Stimulated activated CD8-positive, alpha-beta memory T cell treated with anti-CD3 and anti-CD28 coated beads, Interleukin-12 subunit alpha, Interleukin-12 subunit beta, amount 100 ng/mL, for 4 hours (primary cell): ENCODE measurements around the gene CERS6.
"Not testable (repeated sequence)": the region's sequence is repeated elsewhere in the genome, so short reads cannot be mapped to it uniquely, and the experiment has no call there.

Source experiments
- DNase-seq: peaks from one replicate; pipeline ENCODE4 v3.0.0-alpha.2; 2020; ENCODE audit warnings: low read depth

Gene CERS6

DNA sequence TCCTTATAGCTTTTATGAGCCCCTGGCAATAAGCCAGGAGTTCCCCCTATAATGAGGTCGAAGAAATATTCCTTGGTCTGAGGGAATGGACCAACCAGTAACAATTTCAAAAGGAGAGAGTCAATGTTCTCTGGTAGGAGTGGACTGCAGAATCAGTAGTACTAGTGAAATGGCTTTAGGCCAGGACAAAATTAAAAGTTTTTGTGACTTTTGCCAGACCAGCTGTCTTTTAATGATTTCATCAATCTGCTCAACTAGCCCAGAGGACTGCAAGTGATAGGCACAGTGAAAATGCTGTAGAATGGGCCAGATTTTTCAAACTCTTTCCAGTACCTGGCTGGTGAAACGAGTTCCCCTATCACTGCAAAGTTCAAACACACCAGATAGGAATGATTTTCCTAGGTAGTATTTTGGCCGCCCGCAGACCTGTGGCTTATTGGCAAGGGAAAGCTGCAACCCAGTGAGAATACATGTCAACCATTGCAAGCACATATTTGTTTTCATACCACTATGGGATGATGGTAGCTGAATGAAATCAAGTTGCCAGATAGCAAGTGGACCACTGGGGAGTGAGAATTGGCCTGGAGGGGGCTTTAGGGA, 45.5 kb downstream of the CERS6 start:
- no peak for DNase-seq

DNA sequence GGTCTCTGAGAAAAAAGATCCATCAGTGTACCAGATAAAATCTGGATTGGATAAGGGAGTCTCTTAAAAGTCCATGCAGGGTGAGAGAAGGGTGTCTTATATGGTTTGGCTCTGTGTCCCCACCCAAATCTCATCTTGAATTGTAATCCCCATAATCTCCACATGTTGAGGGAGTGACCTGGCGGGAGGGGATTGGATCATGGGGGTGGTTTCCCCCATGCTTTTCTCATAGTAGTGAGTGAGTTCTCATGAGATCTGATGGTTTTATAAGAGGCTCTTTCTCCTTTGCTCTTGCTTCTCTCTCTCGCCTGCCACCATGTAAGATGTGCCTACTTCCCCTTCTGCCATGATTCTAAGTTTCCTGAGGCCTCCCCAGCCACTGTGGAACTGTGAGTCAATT, 46.8 kb downstream of the CERS6 start:
- DNase-seq: not testable (repeated sequence)

DNA sequence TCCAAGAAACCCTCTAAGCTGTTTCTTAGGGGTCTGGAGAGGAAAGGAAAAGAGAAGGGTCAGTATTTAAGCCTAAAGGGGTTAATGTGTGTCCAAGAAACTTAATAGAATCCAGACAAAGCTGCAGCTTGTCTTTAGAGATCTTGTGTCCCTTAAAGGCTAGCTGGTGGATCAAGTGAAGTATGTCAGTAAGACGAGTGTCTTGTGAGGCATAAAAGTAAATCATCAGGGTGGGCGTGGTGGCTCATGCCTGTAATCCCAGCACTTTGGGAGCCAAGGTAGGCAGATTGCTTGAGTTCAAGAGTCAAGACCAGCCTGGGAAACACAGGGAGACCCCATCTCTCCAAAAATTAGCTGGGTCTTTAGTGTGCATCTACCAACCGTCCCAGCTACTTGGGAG, 47.8 kb downstream of the CERS6 start:
- DNase-seq: no peak

DNA sequence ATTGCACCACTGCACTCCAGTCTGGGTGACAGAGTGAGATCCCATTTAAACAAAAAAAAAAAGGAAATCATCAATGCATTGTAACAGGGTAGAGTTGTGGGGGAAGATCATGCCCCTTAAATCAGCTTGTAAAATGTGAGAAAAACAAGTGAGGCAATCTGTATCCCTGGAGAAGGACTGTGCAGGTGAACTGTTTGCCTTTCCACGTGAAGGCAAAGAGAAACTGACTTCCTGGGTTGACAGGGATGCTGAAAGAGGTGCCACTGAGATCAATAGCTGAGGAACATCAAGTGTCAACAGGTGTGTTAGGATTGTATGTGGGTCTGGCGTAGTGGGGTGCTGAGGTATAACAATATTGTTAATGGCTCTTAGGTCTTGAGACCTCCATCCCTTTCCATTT, 48.3 kb downstream of the CERS6 start:
- no peak for DNase-seq

DNA sequence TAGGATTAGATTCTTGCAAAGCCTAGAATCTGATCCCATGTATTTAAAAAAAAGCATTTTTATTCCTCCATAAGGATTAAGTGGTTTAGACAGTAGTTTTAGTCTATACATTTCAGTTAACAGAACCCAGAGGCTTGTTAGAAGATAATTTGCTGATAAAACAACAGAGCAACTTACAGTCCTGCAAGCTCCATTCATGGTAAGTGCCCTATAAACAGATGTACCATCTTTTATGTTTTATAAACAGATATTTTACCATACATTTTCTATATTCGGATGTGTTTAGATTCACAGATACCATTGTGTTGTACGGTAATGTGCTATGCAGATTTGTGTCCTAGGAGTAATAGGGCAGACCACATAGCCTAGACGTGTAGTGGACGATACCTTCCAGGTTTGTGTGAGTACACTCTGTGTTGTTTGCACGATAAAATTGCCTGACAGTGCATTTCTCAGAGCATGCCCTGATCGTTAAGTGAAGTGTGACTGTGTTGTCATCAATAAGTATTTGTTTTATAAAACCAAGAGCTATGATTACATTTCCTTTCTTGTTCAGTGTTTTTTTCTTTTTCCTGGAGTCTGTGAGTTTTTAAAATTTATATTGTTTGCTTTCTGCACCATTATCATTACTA, 54.2 kb downstream of the CERS6 start:
- DNase-seq: no peak

DNA sequence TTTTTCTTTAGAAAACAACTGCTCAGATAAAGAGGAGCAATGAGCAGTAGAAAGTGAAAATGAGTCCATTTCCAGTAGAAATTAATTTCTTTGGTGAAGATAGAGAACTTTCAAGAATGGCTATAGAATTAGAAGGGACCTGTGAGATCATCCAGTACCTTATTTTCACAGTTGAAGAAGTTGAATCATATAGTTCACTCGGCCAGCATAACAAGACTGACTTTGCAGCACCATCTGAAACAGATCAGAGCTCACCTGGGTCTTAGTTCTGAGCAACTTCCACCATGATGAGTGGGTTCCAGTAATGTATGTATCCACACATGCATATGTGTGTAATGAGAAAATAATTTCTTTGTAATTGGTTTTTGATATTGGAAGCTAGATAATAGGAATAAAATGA, 58.6 kb downstream of the CERS6 start:
- DNase-seq: no peak

DNA sequence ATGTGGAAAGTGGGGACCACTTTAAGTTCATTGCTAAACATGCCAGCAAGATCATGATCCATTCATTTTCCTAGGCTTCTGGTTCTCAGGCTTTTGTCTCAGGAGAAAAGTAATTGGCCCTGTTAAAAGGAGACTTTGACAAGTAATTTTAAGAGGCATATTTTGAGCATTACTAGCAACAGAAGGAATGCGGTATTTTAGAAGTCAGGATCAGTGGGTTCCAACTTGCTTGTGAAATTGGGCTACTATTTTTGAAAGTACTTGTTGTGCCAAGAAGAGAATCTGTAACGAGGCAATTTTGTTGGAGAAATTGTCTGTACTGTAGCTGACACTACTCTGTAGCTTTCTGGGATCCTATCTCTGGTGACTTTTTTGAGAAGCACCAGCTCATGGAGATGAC, 59.4 kb downstream of the CERS6 start:
- DNase-seq: no peak

DNA sequence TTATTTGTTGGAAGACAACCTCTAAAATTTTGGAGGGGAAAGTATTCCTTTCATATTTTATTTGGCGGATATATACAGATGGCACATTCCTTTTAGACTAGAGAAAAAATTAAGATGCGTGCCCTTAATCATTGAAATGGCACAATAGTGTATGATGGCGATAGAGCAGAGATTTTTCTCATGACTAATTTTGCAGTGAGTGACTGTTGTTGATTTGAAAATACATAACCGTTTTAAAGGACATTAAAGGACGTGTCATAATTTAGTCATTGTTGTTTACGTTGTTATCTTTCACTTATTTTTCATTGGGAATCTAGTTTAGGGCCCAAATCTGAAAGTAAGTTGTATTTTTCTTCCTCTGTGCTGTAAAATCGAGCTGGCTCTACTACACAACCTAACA, 61.7 kb downstream of the CERS6 start:
- no peak for DNase-seq

DNA sequence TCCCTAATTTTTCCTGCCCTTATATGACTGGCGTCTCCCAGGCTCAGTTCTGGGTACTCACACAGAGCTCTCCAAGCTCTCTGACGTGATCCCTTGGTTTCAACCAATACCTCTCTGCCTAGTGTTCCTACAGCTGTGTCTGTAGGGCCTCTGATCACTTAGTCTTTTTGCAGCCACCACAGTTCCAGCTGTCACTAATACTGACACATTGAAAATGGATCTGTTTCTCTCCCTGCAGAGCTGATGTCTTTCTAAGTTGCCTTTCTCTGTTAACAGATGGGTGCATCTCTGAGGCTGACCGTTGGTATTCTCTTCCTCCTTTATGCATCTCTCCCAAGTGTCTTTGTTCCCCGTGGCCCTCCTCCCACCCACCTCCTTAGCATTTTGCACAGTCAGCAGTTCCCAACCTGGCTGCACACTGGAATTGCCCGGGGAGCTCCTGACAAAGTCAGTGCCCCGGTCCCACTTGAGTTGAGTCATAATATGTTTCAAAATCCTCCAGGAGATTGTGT, 62.5 kb downstream of the CERS6 start:
- no peak for DNase-seq

DNA sequence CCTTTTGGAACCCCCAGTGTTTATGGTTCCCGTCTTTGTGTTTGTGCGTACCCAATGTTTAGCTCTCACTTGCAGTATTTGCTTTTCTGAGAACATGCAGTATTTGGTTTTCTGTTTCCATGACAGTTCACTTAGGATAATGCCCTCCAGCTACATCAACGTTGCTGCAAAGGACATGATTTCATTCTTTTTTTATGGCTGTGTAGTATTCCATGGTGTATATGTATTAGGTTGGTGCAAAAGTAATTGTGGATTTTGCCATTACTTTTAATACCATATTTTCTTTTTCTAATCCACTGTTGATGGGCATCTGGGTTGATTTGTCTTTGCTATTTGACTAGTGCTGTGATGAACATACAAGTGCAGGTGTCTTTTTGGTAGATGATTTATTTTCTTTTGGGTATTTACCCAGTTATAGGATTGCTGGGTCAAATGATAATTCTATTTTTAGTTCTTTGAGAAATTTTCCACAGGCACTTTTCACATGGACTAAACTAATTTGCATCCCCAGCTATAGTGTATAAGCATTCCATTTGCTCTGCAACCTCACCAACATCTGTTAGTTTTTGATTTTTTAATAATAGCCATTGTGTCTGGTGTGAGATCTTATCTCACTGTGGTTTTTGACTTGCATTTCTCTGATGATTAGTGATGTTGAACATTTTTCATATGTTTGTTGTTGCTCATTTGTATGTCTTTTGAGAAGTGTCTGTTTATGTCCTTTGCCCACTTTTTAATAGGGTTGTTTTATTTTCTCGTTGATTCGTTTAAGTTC, 63.6 kb downstream of the CERS6 start:
- DNase-seq: no peak

DNA sequence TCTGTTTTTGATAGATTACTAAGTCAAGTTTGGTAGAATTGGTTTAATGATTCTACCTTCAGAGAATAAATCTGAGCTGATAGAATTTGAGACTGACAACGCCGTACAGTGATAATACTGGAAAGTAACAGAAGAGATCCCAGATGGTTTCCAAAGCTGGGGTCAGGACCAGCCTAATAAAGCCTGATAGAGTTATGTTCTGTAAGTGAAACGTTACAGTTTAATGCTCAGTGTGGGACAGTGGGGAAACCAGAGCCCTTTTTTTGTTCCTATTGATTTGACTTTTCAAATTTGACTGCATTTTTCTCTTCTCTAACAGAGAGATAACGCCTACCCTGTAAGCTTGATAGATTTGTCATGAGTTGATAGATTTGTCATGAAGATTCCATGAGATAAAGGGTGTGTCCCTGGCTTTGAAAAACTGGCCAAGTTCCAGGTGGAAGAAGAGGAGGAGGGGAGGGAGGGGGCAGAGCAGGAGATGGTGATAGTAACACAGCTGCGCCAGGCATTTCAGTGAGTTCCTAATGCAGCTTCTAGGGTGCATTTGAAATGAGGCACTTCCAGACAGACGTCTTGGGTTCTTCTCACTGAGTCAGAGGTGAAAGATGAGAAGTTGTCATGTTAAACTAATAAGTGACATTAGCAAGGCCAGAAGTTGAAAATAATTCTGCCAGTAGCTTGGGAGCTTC, 65.1 kb downstream of the CERS6 start:
- DNase-seq: no peak

DNA sequence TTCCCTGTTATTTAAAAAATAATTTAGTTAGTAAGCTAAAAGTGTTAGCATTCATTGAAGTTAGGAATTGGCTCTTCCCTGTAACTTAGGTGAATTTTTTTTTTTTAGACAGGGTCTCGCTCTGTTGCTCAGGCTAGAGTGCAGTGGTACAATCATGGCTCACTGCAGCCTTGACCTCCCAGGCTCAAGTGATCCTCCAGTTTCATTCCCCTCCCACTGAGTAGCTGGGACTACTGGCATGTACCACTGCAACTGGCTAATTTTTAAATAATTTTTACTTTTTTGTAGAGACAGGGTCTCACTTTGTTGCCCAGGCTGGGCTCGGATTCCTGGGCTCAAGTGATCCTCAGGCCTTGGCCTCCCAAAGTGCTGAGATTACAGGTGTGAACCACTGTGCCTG, 66.4 kb downstream of the CERS6 start:
- DNase-seq: no peak

DNA sequence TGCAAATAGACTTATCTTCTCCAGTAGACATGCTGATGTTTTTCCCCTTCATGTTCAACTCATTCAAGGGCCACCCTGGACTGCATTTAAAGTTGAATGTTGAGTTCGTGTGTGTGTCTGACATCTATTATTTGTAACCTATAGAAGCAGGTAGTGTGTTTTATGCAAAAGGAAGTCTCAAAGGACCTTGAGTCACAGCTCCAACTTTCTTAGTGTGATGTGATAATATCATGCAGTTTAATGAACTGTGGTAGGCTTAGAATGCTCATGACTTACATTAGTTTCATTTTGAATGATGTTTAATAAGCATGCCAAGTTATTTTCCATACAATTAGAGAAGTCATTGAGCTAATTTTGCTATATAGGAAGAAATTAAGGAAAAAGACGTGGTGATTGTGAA, 67.9 kb downstream of the CERS6 start:
- DNase-seq: no peak

DNA sequence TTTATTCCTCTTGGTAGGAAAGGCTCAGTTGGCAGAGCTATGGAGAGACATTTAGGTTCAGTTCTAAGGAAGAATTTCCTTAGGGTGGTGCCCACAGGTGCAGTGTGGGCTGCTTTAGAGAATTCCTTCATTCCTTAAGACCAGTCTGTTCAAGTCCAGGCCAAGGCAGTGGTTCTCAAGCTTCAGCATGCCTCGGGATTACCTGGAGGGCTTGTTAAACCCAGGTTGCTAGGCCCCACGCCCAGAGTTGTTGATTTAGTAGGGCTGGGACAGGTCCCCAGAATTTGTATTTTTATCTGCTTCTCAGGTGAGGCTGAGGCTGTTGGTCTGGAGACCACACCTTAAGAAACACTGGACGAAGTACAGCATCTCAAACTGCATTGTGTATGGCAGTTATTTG, 68.9 kb downstream of the CERS6 start:
- DNase-seq: no peak

DNA sequence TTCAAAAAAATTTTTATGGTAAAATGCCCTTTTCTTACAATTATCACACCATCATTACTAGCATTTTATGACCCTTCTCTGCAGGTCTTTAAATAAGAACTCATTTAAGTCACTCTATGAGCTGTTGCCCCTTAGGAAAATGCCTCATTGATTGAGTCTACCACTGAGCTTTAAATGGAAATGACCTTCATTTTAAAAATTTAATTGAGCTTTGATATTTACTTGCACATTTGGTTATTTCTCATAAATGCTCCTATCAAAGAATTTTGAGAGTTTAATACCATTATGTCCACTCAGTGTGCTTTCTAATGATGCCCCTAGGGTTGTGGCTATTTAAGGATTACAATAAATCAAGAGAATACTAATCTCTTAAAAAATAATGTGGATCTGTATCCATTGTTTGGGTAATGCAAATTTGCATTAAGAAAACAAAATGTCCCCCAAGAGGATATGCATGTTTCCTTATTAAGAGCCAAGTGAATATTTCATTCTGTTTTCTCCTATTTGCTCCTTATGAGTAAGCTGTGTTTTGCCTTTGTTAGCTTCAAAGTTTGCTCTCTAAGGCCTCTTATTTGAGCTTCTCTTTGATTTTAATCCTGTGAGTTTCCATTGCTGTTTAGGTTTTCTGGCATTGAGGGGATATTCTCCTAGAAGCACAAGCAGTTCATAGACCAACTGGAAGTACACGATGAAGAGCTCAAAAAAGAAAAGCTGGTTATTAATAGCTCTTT, 69.8 kb downstream of the CERS6 start:
- no peak for DNase-seq

DNA sequence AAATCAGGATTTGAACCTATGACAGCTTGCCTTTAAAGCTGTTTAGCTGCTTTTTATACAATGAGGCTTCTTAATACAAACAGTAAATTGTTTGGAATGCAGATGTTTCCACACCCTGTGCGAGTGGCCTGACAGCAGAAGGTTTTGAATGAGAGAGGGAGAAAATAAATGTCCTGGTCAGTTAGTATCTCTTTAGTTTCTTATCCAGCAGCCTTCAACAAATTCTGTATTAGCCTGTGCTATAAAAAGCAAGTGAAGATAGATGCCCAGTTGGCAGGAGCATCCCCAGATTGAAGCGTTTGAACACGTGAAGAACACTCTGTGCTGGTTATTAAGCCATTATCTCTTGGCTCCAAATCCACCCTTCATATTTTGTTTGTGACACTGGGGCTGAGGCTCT, 70.6 kb downstream of the CERS6 start:
- DNase-seq: no peak

DNA sequence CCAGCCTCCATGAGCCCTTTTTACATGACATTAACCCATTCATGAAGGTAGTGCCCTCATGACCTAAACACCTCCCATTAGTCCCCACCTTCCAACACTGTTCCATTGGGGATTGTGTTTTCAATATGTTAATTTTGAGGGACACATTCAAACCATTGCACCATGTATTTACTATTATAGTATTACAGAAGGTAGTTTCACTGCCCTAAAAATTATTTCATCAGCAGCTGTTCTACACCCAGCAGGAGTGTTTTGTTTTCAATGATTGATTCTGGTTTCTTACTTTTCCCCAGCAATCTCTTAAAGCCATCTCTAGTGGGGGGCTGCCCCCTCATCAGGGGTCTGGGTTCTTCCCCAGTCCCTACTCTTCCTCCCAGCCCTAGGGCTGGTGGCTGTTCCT, 71.9 kb downstream of the CERS6 start:
- DNase-seq: no peak

DNA sequence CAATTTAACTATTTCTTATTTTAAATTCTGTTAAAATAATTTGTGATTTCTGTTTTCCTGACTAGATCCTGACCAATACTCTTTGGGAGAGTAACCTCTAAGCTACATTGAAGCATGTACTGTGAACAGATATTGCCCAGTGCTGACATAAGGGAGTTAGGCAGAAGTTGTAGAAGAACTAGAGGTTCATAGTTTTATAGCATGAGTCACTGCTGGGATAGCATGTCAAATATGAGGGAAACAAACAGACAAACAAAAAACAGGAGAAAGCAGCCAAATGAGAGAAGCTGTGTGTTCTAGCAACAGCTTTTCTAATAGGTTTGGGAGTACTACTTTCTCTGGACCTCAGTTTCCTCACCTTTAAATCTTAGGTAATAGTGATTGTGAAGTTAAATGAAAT, 72.4 kb downstream of the CERS6 start:
- DNase-seq: no peak

DNA sequence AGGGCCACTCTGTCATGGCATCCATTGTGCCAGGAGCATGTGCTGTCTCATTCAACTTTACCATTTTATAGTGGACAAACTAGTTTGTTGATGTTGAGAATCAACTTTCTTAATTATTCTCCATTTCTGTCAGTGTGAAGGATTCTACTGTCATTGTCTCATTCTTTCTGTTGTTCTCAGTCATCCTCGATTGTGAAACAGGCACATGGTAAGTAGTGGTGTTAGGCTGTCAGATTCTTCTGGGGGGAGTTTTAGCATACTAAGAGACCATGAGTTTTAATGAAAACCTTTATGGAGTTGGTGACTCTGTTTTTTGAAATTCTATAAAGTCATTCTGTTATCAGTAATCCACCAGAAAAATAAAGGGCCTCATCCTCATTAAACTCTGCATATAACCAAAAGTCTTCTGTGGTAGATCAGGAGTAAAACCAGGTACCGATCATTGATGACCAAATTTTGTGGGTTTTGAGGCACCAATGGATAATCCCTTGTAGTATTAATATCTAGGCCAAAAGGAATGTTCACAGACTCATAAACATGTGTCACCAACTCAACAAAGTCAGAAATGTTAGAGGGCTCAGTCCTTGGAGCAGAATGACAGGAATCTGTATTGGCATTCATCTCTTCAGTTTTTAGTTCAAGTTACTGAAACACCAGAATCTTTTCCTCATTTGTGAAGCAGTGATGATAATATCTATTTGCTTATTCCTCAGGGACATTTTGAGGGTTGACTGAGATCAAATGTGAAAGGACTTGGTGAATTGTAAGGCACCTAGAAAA, 73.2 kb downstream of the CERS6 start:
- no peak for DNase-seq

DNA sequence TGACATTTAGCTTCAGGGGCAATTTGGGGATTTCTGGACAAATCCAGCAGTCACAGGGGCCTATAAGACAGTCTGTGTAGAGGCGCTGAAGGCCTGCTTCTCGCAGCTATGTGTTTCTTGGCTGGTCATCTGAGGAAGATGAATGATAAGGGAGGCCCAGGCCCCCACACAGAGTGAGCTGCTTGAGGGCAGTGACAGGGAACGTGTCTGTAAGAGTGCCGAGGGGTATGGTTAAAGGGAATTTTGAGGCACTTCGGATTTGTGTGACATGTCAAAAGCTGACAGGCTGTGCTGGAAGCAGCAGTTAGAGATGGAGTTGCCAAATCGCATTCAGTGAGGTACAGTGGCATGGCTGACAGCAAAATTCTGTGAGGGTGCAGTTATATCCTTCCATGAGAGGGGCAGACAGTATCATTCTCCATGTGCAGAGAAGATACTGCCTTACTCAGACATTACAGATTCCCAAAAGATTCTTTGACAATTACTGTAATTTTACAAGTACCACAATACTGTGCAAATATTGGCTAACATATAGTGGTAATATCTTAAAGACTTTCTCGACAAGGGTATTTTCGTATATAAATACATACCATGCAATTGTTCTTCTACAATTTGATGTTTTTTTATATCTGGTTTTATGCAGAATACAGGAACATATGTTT, 74.0 kb downstream of the CERS6 start:
- no peak for DNase-seq
